NOMO-1 treated with dmso at 0.1 percent for 144 hours (cell line): ENCODE results near the gene APOA1.
A peak's percentile ranks its signal among the peaks of the same experiment; 100 is the strongest.

Source experiments
- DNase-seq: peaks from one replicate; lab custom pipeline; 2025; ENCODE audit not compliant: unreplicated experiment; lab: John Stamatoyannopoulos, UW

The APOA1 gene

DNA sequence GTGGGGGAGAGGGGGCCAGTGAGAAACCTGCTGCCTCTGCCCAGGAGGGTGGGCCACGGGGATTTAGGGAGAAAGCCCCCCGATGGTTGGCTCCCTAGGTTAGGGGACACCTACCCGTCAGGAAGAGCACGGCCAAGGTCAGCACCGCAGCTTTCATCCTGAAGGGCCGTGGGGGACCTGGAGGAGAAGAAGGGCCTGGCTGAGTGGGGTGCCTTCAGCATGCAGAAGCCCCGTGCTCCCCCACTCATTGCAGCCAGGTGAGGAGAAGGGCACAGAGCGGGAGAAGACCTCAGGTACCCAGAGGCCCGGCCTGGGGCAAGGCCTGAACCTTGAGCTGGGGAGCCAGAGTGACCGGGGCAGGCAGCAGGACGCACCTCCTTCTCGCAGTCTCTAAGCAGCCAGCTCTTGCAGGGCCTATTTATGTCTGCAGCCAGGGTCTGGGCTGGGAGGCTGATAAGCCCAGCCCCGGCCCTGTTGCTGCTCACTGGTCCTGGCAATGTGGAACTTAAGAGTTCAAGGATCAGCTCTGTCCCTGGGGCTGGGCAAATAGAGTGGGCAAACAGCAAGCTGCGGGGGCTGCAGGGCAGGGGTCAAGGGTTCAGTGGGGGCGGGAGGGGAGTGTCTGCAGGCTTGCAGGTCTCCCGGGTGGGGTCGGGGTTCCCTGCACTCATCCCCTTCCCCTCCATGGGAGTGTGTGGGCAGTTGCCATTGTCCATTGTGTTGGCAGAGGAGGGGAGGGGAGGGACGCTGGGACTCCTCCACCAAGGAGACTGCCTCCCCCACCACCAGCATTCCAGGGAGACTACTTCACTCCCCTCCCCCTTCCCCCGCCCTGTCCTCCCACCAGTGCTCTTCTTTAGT, at the start of gene APOA1:
Gene APOA1, minus strand, starts transcription at position 392 of the 861 bp plus-strand sequence. Its CDS starts 235 bp downstream, at position 157.
- no peak for DNase-seq

DNA sequence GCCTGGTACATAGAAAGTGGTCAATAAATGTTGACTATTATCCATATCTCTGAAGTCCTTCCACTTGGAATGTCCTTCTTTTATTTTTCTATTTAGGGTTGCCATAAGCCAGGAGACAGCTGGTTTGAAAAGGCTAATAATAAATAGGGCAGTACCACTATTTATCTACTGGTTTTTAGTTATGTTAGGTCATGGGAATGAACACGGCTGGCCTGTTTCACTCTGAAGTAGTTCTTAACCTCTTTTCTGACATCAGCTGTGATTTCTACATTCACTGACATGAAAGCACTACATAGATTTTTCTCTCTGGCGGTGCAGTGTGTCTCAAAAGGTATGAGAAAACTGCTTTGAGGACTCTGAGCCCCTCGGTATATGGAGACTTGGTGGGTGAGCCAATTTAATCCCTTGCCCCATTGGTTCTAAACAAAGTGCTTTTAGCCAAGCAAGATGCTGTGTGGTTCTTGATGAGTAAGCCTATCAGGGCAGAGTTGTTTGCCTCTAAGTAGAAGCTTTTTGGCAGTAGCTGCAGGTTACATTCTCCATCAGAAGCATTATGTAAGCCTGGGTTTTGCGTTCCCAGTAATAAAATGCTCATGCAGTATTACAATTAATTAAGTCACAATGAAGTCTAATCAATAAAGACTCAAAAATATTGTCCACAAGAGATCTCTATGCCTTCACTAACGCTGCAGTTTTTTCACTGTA, 48.7 kb upstream of the APOA1 start:
- no peak for DNase-seq

GRCh38 chr11:116882386-116882785, 45.0 kb upstream of the APOA1 start:
- DNase-seq = no peak

- no peak for DNase-seq
Observed at GRCh38 chr11:116881143-116881542, 43.7 kb upstream of the APOA1 start.

GRCh38 chr11:116879800-116880625, 42.6 kb upstream of the APOA1 start:
- DNase-seq = peak; percentile 58

- no peak for DNase-seq
Observed at GRCh38 chr11:116876656-116877055, 39.2 kb upstream of the APOA1 start.

DNA sequence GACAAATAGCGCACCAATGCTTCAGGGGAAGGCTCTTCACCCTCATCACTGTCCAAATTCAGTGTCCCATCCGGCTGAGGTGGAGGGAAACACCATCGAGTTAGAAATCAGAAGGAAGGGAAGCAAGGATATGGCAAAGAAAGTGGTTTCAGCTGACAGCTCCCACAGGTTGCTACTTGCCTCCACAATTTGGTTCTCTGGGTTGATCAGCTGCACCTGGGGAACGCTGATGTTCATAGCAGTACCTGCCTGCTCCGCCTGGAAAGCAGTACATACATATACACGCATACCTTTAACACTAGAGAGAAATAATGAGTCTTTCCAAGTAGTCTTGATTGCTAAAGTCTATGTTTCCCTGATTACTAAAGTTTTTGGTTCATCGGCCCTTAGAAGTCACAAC, 37.8 kb upstream of the APOA1 start:
- no peak for DNase-seq

DNA sequence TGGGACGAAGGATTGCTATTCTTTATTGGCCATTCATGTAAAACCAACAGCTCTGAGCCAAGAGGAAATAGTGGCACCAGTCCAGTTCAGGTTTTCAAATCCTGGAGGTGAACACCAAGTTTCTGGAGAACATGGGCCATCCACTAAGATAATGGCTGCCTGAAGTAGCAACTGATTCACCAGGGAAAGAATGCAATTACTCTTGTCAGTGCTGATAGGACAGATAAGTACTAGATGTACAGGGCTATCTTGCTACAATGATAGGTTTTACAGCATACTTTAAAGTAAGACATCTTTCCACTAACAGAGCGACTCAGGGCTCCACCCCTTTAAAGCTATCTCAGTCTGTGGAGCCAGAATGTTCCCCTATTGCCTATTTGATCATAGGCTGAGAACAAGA, 36.8 kb upstream of the APOA1 start:
- DNase-seq = no peak

DNA sequence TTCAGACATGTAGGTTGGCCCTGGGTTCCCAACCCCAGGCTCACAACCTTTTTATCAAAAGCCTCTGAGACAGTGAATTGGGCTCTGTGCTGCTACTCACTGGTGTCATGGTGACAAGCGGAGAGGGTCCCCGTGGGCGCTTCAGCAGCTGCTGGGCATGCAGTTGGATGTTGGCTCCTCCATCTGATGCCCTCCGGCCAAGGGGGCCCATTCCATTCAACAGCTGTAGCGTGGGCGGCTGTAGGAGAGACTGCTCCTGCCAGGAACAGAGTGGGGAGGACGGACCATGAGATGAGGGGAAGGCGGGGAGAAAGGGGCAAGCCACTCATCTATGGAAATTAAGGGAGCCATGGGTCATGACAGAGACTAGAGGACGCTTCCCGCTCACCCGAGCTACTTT, 36.0 kb upstream of the APOA1 start:
- no peak for DNase-seq

DNA sequence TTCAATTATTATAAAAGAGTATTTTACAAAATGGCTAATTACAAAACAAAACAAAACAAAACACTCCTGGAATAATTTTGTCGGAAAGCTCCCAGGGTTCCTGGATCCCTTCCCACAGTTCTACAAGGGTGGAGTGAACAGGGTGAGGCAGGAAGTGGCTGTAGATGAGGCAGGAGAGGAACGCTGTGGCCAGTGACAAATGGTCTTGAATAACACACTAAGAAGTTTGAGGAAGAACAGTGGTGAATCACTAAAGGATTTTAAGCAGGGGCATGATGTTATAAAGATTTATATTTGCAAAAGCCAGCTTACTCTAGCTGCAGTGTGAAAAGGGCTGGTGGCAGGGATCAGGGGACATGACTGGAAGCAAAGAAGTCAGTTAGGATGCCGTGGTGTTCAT, 33.8 kb upstream of the APOA1 start:
- DNase-seq = no peak

DNA sequence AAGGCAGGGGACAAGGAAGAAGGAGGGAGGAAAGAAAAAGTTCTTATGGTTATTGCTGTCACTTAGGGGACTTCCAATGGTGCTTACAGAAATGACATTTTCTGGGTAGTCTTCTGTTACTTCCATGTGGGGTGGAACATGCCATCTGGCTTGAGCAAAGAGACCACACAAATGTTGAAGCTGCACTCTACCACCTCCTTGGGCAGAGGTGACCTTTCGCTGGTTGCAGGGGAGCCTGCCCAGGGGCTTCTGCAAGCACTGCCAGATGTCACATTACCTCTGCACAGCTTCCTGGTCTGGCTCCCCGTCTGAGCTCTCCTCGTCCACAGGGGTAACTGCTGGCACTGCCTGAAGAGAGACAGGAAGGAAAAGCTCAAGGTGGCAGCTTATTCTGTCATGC, 32.6 kb upstream of the APOA1 start:
- DNase-seq = no peak

GRCh38 chr11:116869610-116870009, 32.2 kb upstream of the APOA1 start:
- DNase-seq = no peak

- no peak for DNase-seq
Observed at GRCh38 chr11:116868066-116868465, 30.6 kb upstream of the APOA1 start.

- no peak for DNase-seq
Observed at GRCh38 chr11:116867619-116868018, 30.2 kb upstream of the APOA1 start.

DNA sequence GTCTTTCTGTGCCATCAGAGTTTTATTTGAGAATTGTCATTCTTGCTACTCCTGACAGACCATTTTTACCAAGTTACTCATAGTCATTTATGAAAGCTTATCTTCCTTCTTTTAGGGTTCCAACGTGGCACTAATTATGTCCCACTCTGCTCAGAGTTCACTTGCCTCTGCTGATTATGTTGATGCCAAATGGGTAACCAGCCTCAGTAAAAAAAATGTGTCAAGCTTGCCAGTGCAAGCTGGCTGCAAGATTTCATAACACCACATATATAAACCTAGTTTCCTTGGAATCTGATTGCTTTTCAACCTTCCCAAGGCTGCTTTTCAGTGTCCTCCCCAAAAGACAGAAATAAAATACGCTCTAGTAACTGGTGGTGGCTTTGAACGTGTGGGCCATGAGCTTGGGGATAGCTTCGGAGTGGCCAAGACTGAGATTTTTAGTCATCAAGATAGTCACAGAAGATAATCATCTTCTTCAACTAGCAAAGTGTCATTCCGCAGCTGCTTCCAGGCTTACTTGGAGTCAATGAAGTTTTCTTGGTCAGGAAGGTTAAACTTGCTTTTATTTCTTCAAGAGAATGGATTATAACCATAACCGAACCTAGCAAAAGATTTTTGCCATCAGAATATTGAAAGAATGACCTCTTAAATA, 29.5 kb upstream of the APOA1 start:
- no peak for DNase-seq

DNA sequence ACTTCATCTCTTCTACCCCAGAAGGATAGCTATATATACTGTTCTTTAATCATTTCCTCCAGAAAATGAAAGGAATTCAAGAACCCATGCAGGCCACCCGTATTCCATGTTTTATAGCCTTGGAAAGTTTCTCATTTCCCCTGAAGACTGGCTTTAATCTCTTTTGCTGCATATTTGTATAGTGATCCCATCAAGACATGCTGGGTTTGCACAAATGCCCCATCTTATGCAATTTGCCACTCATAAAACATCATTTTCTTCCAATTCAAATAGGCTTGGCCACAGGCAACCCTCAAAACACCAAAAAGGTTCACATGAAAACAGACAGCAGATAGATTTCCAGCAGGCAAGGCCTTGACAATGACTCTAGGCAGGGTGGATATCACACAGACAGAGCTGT, 28.3 kb upstream of the APOA1 start:
- DNase-seq = no peak

- DNase-seq = no peak
Observed at GRCh38 chr11:116864531-116864930, 27.1 kb upstream of the APOA1 start.

GRCh38 chr11:116862951-116863350, 25.5 kb upstream of the APOA1 start:
- DNase-seq = no peak

GRCh38 chr11:116862185-116862584, 24.8 kb upstream of the APOA1 start:
- no peak for DNase-seq

DNA sequence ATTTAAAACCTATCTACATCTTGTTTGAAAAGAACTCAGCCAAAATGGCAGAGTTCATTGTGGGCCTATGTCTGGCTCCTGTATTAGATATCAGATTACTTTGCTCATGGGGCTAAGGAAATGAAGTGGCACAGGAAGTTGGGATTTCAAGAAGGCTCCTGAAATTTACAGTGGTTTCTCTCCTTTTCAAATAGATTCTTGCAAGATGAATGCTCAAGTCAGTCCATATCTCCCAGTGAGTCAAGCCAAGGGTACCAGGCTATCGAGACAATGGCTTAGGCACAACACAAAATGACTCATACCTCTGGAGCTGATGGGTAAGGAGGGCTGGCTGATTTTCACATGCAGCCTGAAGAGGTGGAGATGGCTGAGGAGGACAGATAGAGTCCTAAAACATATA, 24.1 kb upstream of the APOA1 start:
- no peak for DNase-seq

- no peak for DNase-seq
Observed at GRCh38 chr11:116860303-116860702, 22.9 kb upstream of the APOA1 start.
